GM19043 (cell line): ENCODE data around the gene NAA60.
"Not testable (repeated sequence)": the region's sequence is repeated elsewhere in the genome, so short reads cannot be mapped to it uniquely, and the experiment has no call there.

ENCODE experiments used
- ATAC-seq: cut with Tn5 transposase; IDR thresholded peaks from one replicate; pipeline ENCODE4 v1.9.1; 2021; ENCODE audit warnings: low read depth; ENCODE audit not compliant: unreplicated experiment

NAA60 gene

DNA sequence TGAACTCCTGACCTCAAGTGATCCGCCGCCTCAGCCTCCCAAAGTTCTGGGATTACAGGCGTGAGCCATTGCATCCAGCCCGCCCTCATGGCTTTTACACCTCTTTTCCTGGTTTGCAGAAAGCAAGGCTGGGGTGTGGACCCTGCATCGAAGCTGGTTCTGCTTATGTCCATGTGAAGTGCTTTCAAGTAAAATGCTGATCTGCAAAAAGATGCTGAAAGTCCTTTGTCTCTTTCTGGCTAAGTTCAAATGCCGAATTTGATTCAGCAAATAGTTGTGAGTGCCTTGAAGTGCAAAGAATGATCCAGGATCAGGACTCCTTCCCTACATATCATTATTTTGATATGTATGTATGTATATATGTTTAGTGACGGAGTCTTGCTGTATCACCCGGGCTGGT, 17.1 kb downstream of the NAA60 start:
- ATAC-seq: no peak

- no peak for ATAC-seq
Observed at GRCh38 chr16:3461151-3461550, 17.7 kb downstream of the NAA60 start.

DNA sequence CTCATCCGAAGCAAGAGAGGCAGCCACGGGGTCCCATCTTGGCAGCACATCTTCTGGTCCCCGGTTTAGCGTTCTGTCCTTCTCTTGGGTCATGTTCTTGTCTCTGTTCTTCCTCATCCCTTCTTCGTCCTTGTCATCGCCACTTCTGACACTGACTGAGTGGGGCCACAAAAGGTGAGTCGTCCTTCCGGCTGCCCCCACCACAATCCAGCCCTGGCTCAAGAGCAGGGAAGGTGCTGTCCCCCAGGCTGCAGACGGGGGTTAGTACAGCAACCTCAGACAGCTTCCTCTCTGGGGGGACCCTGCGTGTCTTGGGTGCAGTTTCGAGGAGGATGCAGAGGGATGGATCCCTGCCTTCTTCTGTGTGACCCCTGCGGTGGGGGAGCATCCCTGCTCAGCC, 21.8 kb downstream of the NAA60 start:
- ATAC-seq: no peak

DNA sequence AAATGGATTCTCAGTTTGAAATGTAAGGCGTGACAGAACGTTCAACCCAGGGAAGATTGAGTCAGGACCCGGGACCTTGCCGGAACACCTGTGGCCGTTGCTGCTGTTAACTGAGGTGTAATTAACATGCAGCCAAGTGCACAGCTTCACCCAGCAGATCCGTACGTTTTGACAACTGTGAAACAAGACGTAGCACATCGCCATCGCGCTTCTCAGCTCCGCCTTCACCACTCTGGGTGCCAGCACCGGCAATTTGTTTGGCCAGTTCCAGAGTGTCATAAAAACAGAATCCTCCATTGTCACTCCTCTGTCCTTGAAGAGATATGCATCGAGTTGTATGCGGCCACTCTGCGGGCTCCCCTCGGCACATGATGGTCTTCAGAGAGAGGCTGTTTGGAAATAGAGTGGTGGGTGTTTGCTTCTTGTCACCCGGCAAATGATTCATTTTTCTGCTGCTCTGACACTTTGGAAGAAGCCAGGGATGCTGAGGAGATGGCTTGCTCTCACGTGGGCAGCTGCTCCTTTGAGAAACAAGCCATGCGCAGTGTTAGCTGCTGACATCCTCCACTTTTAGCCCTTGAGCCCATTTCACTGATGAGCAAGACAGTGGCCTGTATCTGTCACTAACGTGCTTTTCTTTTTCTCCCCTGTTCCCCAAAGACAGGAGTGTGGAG, 22.6 kb downstream of the NAA60 start:
- no peak for ATAC-seq

- no peak for ATAC-seq
Observed at GRCh38 chr16:3467182-3467581, 23.7 kb downstream of the NAA60 start.

GRCh38 chr16:3467921-3468320, 24.4 kb downstream of the NAA60 start:
- no peak for ATAC-seq

GRCh38 chr16:3468501-3468900, 25.0 kb downstream of the NAA60 start:
- ATAC-seq: no peak

DNA sequence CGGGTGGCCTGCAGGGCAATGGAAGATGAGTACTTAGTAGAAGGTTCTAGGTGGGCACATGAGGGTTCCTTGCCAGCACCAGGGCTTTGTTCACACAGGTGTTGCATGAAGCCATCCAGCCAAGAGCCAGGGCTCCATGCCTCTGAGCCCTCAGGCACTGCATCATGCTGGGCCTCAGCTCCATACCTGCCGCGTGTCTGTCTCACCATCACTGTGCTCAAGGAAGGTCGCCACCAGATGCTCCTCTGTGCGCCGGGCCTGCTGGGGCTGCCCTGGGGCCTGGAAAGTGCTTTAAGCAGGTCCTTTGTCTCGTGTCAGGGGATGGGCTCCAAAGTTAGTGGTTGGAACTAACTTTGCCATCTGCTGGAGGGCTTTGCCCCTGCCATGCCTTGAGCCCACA, 26.3 kb downstream of the NAA60 start:
- ATAC-seq: no peak

DNA sequence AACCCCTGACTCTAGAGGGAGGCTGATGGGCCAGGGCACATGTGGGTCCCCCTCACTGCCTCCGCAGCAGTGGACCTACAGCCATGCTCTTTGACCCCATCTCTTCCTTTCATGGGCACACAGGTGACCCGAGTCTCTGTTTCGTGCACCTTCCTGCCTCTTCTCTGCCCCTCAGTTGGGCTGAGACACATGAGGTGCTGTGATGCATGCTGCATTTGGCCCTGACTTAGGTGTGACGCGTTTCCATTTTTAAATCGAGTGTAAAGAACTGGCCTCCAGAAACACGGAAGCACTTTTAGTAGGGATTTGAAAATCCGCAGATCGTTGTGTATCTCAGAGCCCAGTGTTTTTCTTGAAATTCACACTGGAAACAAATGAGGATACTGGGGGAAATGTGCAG, 27.2 kb downstream of the NAA60 start:
- no peak for ATAC-seq

- no peak for ATAC-seq
Observed at GRCh38 chr16:3471518-3472176, 28.2 kb downstream of the NAA60 start.

DNA sequence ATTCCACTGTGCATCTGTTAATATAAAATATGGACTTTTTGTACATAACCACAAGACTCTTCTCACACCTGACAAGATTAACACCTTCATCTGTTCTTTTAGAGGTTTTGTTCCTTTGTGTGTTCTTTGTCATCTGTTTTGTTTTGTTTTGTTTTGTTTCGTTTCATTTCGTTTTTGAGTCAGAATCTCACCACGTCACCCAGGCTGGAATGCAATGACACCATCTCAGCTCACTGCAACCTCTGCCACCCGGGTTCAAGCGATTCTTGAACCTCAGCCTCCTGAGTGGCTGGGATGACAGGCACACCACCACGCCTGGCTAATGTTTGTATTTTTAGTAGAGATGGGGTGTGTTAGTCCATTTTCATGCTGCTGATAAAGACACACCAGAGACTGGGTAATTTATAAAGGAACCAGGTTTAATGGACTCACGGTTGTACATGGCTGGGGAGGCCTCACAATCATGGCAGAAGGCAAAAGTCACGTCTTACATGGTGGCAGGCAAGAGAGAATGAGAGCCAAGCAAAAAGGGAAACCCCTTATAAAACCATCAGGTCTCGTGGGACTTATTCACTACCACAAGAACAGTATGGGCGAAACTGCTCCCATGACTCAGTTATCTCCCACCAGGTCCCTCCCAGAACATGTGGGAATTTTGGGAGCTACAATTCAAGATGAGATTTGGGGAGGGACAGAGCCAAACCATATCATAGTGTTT, 29.6 kb downstream of the NAA60 start:
- ATAC-seq: no peak

GRCh38 chr16:3473596-3473943, 30.1 kb downstream of the NAA60 start:
- not testable (repeated sequence) for ATAC-seq

DNA sequence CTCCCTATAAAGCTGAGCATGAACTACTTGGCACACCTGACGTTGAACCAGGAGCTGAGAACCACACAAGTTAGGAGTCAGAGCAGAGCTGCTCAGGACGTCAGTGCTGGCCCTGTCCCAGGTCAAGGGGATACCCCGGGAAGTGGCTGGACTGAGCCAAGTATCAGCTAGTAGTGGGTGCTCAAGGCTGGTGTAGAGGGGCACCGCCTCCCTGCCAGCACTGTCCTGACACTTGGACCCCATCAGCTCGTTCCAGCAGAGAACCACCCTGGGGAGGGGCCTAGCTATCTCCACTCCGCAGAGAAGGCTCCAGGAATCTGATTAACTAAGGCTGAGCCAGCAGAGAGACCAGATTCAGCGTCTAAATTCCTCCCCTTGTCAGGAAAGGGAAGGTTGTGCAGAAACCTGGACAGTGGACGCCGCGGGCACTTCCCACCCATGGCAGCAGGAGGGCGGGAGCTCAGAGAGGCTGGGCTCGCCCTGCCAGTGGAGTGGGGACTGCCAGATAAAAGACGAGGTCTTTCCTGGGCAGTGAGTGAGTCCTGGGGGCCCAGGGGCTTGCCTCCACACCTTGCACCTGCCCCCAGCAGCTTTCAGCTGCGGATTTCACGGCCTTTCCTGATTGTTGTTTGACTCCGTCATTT, 30.8 kb downstream of the NAA60 start:
- no peak for ATAC-seq

GRCh38 chr16:3474870-3475269, 31.4 kb downstream of the NAA60 start:
- not testable (repeated sequence) for ATAC-seq

GRCh38 chr16:3475604-3476375, 32.3 kb downstream of the NAA60 start:
- ATAC-seq: no peak

- ATAC-seq: no peak
Observed at GRCh38 chr16:3476409-3476808, 32.9 kb downstream of the NAA60 start.

GRCh38 chr16:3478242-3478925, 34.9 kb downstream of the NAA60 start:
- ATAC-seq: no peak

GRCh38 chr16:3479654-3480216, 36.3 kb downstream of the NAA60 start:
- ATAC-seq: no peak

DNA sequence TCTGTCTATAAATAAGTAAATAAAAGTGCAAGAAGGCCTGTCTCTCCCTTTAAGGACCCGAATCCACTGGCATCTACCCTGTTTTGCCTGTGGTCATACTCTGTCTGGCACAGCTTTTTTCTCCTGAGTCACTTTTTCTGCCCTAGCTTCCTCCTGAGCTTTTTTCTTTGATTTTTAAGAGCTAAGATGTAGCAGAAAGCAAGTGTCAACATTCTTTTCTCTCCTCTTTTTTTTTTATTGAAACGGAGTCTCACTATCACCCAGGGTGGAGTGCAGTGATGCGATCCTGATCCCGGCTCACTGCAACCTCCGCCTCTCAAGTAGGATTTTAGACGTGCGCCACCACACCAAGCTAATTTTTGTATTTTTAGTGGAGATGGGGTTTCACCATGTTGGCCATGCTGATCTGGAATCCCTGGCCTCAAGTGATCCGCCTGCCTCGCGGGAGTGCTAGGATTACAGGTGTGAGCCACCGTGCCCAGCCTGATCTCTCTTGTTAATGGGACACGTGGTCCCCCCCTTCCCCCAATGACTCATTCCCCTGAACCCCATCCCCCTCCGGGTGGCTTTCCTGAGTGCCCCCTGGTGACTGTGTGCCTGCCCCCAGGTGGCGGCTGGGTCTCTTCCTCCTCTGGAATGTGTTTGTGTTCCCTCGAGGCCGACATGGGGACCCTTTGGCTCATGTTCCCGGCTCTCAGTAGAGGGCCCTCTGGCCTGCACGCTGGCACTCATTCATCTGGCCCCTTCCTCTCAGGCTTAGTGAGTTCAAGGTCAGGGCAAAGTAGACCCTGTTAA, 37.6 kb downstream of the NAA60 start:
- ATAC-seq: no peak
